Esophagus squamous epithelium (tissue), 5 donors: ENCODE results near the gene ETS1. TPM values are rescaled to one million over a fixed set of nuclear protein-coding genes. Genes with fewer than 3 reads are reported as not detected.

Source experiments
- DNase-seq: peaks from one replicate; lab custom pipeline; 2025; lab: John Stamatoyannopoulos, UW
- H3K27ac ChIP-seq, 4 donors: fragments of 200-600 bp; sonication (generic); one replicate each; pipeline ENCODE4 v1.5.1; 2016 to 2019; ENCODE audit warnings: mild to moderate bottlenecking in 1 of 4
- H3K27me3 ChIP-seq, 4 donors: fragments of 200-600 bp; sonication (generic); 1 replicate in 3 of 4; 2 replicates in 1 of 4; pipeline versions ENCODE4 v1.5.1 to v1.6.0; 2017 to 2021; ENCODE audit warnings: antibody characterized with exemption in 1 of 4
- H3K36me3 ChIP-seq, 3 donors: fragments of 200-600 bp; sonication (generic); one replicate each; pipeline ENCODE4 v1.5.1; 2016 to 2019
- H3K4me1 ChIP-seq, 3 donors: fragments of 200-600 bp; sonication (generic); one replicate each; pipeline ENCODE4 v1.5.1; 2017 to 2019
- H3K4me3 ChIP-seq, 4 donors: fragments of 200-600 bp; sonication (generic); 1 replicate in 3 of 4; 2 replicates in 1 of 4; pipeline ENCODE4 v1.5.1; 2016 to 2019; ENCODE audit warnings: mild to moderate bottlenecking in 2 of 4, moderate library complexity in 1 of 4
- H3K9me3 ChIP-seq, 3 donors: fragments of 200-600 bp; sonication (generic); one replicate each; pipeline ENCODE4 v1.5.1; 2016 to 2019
- POLR2A ChIP-seq, 4 donors: fragments of 450-650 bp; IDR thresholded peaks; one replicate each; pipeline ENCODE4 v1.6.1; 2017; ENCODE audit warnings: antibody characterized with exemption in 4 of 4, mild to moderate bottlenecking in 4 of 4, moderate library complexity in 3 of 4
- WGBS, 2 donors: methylation state at CpG; one replicate each; pipeline ENCODE4 v1.1.5; 2018; 5-methylcytosine and 5-hydroxymethylcytosine counted together
- intact Hi-C: fragments of 100-400 bp; cut with DNase I; formaldehyde crosslinking; loops from one replicate; pipeline ENCODE4 v1.15.0; 2022
- total RNA-seq, 4 donors: library from RNA; depleted of rRNA; stranded (reverse); fragments of >200 nt; gene quantifications; one replicate each; pipeline ENCODE4 v1.1.0, GENCODE V29; 2016
- TF ChIP-seq, protein P1 (sequence below), 6 experiments: fragments of 450-650 bp in 4 of 6; fragments of 200-600 bp in 2 of 6; sonication (generic) in 2 of 6; IDR thresholded peaks; one replicate each; pipeline ENCODE4 v1.5.1; 2016 to 2019; ENCODE audit warnings: antibody characterized with exemption in 6 of 6, mild to moderate bottlenecking in 4 of 6, moderate library complexity in 4 of 6
- donor health status: DM: yes; HTN: yes; CAD: no.

Gene ETS1
- total RNA-seq, 4 donors from 2014 or later = 3.4 to 37.0 (median 16.4) TPM

DNA sequence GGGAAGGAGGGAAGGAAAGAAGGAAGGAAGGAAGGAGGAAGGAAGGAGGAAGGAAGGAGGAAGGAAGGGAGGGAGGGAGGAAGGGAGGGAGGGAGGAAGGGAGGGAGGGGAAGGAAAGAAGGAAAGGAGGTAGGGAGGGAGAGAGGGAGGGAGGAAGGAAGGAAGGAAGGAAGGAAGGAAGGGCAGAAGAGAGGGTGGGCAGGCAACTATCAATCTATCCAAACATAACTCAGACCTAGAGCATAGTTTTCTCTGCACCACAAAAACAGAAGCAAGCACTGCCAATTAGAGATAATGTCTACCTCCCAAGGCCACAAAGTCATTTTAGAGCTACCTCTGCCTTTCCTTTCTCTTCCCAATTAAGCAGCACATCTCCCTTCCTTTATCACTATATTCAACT lies 109.1 kb downstream of the ETS1 start:
- Histone ChIP-seq H3K4me1 (peaks cover 0 to 88% (median 34%) of the 10 kb centered on the region in 3 donors), H3K27me3 (no peaks in the 10 kb centered on the region), H3K9me3 (no peaks in the 10 kb centered on the region), H3K27ac (peak overlapping the region in 3 of 4 donors; percentile 20 to 79 (median 39)), H3K4me3 (no peak overlapping the region), H3K36me3 (peaks cover 0 to 37% (median 7%) of the 10 kb centered on the region in 3 donors)
- intact Hi-C loops = no loop called here
- DNase-seq = no peak
- TF ChIP-seq, protein P1, sequence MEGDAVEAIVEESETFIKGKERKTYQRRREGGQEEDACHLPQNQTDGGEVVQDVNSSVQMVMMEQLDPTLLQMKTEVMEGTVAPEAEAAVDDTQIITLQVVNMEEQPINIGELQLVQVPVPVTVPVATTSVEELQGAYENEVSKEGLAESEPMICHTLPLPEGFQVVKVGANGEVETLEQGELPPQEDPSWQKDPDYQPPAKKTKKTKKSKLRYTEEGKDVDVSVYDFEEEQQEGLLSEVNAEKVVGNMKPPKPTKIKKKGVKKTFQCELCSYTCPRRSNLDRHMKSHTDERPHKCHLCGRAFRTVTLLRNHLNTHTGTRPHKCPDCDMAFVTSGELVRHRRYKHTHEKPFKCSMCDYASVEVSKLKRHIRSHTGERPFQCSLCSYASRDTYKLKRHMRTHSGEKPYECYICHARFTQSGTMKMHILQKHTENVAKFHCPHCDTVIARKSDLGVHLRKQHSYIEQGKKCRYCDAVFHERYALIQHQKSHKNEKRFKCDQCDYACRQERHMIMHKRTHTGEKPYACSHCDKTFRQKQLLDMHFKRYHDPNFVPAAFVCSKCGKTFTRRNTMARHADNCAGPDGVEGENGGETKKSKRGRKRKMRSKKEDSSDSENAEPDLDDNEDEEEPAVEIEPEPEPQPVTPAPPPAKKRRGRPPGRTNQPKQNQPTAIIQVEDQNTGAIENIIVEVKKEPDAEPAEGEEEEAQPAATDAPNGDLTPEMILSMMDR (IDR thresholded peaks at IDR 0.05) = no peak
- TF ChIP-seq POLR2A (IDR thresholded peaks at IDR 0.05) = no peak

DNA sequence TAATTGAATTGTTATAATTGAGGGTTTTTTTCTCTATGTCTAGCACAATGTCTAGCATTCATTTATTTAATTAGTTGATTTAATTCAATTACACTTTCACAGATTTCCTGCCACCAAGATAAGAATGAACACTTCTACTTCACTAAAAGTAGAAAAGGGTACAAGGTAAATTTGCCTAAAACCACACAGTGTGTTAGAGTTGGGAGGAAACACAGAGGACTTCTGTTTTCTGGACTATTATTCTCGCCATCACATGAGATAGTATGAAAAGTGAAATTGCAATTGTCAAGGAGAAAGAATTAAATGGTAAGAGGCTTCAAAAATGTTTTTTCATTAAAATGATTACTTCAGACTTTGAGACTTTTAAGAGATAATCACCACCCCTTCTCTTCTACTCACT lies 109.5 kb downstream of the ETS1 start:
- H3K36me3 ChIP-seq = peaks cover 0 to 40% (median 7%) of the 10 kb centered on the region in 3 donors
- no peaks in the 10 kb centered on the region for H3K9me3 ChIP-seq
- intact Hi-C loops = no loop called here
- no peak for TF ChIP-seq POLR2A (IDR thresholded peaks at IDR 0.05)
- TF ChIP-seq, protein P1 (IDR thresholded peaks at IDR 0.05) = no peak
- WGBS, 2 donors = 89 to 90% methylated on average over 1 of the region's 1 CpG
- peak overlapping the region in 2 of 4 donors; percentile 39 to 79 for H3K27ac ChIP-seq
- peaks cover 0 to 88% (median 30%) of the 10 kb centered on the region in 3 donors for H3K4me1 ChIP-seq
- no peak overlapping the region for H3K4me3 ChIP-seq
- DNase-seq = no peak
- no peaks in the 10 kb centered on the region for H3K27me3 ChIP-seq

DNA sequence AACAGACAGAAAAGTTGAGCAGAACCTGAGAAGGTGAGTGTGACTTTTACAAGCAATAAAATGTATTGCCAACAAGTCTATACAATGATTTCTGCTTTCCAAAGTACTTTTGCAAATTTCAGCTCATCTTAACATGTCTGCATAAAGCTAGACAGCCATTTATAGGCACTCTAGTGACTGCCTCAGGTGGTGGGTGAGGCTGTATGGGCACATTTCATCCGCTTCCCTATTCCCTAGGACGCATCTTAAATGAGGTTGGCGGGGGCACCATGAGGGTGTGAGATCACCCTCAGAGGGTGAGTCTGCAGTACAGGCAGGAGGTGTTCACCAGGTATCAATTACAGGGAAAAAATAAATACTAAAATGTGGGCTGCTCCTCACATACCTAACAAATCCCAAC lies 110.1 kb downstream of the ETS1 start:
- Histone ChIP-seq H3K4me1 (peaks cover 0 to 88% (median 32%) of the 10 kb centered on the region in 3 donors), H3K27me3 (no peaks in the 10 kb centered on the region), H3K4me3 (no peak overlapping the region), H3K9me3 (no peaks in the 10 kb centered on the region), H3K27ac (peak overlapping the region in 2 of 4 donors; percentile 17 to 39), H3K36me3 (peaks cover 0 to 40% (median 7%) of the 10 kb centered on the region in 3 donors)
- no peak for DNase-seq
- 91 to 96% methylated on average over 3 of the region's 3 CpGs for WGBS, 2 donors
- no peak for TF ChIP-seq POLR2A (IDR thresholded peaks at IDR 0.05)
- intact Hi-C loops = no loop called here

DNA sequence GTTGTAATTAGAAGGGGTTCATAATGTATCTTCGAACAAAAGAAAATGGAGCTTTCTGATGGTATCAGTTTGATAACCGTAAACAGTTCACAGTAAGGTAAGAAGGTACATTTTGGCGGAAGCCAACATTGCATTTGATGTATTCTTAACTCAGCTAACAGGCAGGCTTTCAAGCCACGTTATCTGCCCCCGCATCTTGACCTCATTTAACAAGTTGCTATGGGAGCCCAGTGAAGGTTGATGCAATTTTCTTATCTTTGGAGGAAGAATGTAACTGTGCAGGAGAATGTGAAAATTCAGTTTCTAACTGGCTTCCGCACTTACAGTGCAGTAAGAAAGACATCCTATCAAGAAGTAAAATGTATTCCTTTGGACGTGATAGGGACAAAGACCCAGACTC lies 110.6 kb downstream of the ETS1 start:
- Histone ChIP-seq H3K27me3 (no peaks in the 10 kb centered on the region), H3K4me3 (no peak overlapping the region), H3K9me3 (no peaks in the 10 kb centered on the region), H3K27ac (peak overlapping the region in 1 of 4 donors; percentile 39), H3K4me1 (peaks cover 0 to 83% (median 32%) of the 10 kb centered on the region in 3 donors), H3K36me3 (peaks cover 0 to 40% (median 7%) of the 10 kb centered on the region in 3 donors)
- TF ChIP-seq, protein P1 (IDR thresholded peaks at IDR 0.05) = no peak
- TF ChIP-seq POLR2A (IDR thresholded peaks at IDR 0.05) = peak in 1 of 4 donors; percentile 40
- 83 to 91% methylated on average over 7 of the region's 7 CpGs for WGBS, 2 donors
- intact Hi-C loops = no loop called here
- DNase-seq = no peak

DNA sequence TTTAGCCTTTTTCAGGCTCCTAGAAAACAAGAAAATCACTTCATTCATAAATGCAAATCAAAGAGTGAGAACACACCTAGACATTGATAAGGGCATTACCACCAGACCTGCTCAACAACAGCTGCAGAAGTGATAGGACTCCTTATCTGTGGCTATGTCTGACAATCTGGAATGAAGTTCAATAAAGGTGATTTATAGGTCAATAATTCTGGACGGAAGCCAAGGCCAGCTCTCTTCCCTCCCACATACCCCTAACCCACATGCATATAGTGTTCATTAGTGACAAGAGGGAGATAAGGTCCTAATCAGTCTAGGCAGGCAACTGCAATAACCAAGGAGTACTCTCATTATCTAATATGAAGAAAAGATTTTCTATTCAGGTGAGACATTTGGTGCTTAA lies 111.3 kb downstream of the ETS1 start:
- H3K36me3 ChIP-seq = peaks cover 0 to 40% (median 7%) of the 10 kb centered on the region in 3 donors
- TF ChIP-seq, protein P1 (IDR thresholded peaks at IDR 0.05) = no peak
- no peak for TF ChIP-seq POLR2A (IDR thresholded peaks at IDR 0.05)

More for the DNA sequence above, 111.3 kb downstream of the ETS1 start:
- H3K9me3 ChIP-seq = no peaks in the 10 kb centered on the region
- WGBS, 2 donors = 45 to 55% methylated on average over 1 of the region's 1 CpG
- no peaks in the 10 kb centered on the region for H3K27me3 ChIP-seq
- H3K27ac ChIP-seq = peak overlapping the region in 1 of 4 donors; percentile 1
- intact Hi-C loops = no loop called here
- H3K4me1 ChIP-seq = peaks cover 0 to 82% (median 32%) of the 10 kb centered on the region in 3 donors
- no peak overlapping the region for H3K4me3 ChIP-seq
- no peak for DNase-seq
